Right renal pelvis (tissue), 4 donors: ENCODE measurements around the gene PIK3C2G. TPM values are rescaled to one million over a fixed set of nuclear protein-coding genes. Genes with fewer than 3 reads are reported as not detected.

Source experiments
- DNase-seq, 4 donors: peaks; one replicate each; pipeline ENCODE4 v3.0.0-alpha.2; 2013; ENCODE audit warnings: low read depth in 4 of 4, low spot score in 3 of 4, missing footprints in 1 of 4
- polyA plus RNA-seq, 4 donors: library from polyadenylated mRNA; unstranded; fragments of 120-200 nt; gene quantifications; one replicate each; pipeline ENCODE4 v1.2.1, GENCODE V29; 2013; ENCODE audit not compliant: insufficient read length in 4 of 4

Gene PIK3C2G
- polyA plus RNA-seq, 4 donors, result 3.6 to 5.5 (median 5.1) TPM

- DNase-seq, result no peak
These were observed 78.9 kb downstream of the PIK3C2G start for GRCh38 chr12:18340186-18340585.

- DNase-seq, result no peak
These were observed 79.5 kb downstream of the PIK3C2G start for GRCh38 chr12:18340786-18341185.

- no peak for DNase-seq
These were observed 82.4 kb downstream of the PIK3C2G start for GRCh38 chr12:18343708-18344107.

- no peak for DNase-seq
These were observed 83.9 kb downstream of the PIK3C2G start for GRCh38 chr12:18345021-18345735.

- DNase-seq, result no peak
These were observed 91.0 kb downstream of the PIK3C2G start for GRCh38 chr12:18352312-18352711.

GRCh38 chr12:18355429-18355828 lies 94.1 kb downstream of the PIK3C2G start:
- no peak for DNase-seq

GRCh38 chr12:18358077-18358476 lies 96.8 kb downstream of the PIK3C2G start:
- no peak for DNase-seq

- no peak for DNase-seq
These were observed 97.6 kb downstream of the PIK3C2G start for GRCh38 chr12:18358930-18359329.

GRCh38 chr12:18361433-18361832 lies 100.1 kb downstream of the PIK3C2G start:
- no peak for DNase-seq

GRCh38 chr12:18363321-18363720 lies 102.0 kb downstream of the PIK3C2G start:
- DNase-seq, result no peak

- no peak for DNase-seq
These were observed 107.3 kb downstream of the PIK3C2G start for GRCh38 chr12:18368594-18368993.

GRCh38 chr12:18373181-18373580 lies 111.9 kb downstream of the PIK3C2G start:
- no peak for DNase-seq

GRCh38 chr12:18375131-18375530 lies 113.8 kb downstream of the PIK3C2G start:
- DNase-seq, result no peak

- DNase-seq, result no peak
These were observed 114.3 kb downstream of the PIK3C2G start for GRCh38 chr12:18375583-18375982.

- no peak for DNase-seq
These were observed 121.0 kb downstream of the PIK3C2G start for GRCh38 chr12:18382236-18382885.

GRCh38 chr12:18383203-18383602 lies 121.9 kb downstream of the PIK3C2G start:
- peak in 3 of 4 donors; percentile 38 to 53 (median 43) for DNase-seq

GRCh38 chr12:18387706-18388105 lies 126.4 kb downstream of the PIK3C2G start:
- DNase-seq, result no peak

- no peak for DNase-seq
These were observed 128.5 kb downstream of the PIK3C2G start for GRCh38 chr12:18389820-18390219.

- DNase-seq, result peak in 2 of 4 donors; percentile 16 to 20
These were observed 129.8 kb downstream of the PIK3C2G start for GRCh38 chr12:18391151-18391550.

GRCh38 chr12:18394742-18395141 lies 133.4 kb downstream of the PIK3C2G start:
- no peak for DNase-seq

GRCh38 chr12:18400186-18400585 lies 138.9 kb downstream of the PIK3C2G start:
- no peak for DNase-seq
